Right cardiac atrium (tissue), 5 donors: ENCODE data around the gene GNG14. TPM values are rescaled to one million over a fixed set of nuclear protein-coding genes. Genes with fewer than 3 reads are reported as not detected.
"Not testable (repeated sequence)": the region's sequence is repeated elsewhere in the genome, so short reads cannot be mapped to it uniquely, and the experiment has no call there.

ENCODE experiments used
- ATAC-seq, 2 donors: fragments of 200-7000 bp; cut with Tn5 transposase; one replicate each; pipeline versions ENCODE4 v1.8.0 to v1.9.1; 2020; ENCODE audit warnings: moderate library complexity in 2 of 2, mild to moderate bottlenecking in 1 of 2
- DNase-seq, 3 donors: peaks; one replicate each; pipeline ENCODE4 v3.0.0-alpha.2; 2020
- H3K27ac ChIP-seq: one replicate; pipeline ENCODE4 v1.5.1; 2013; ENCODE audit warnings: mild to moderate bottlenecking, low read length, control low read depth, moderate library complexity
- H3K27me3 ChIP-seq: one replicate; pipeline ENCODE4 v1.6.1; 2013; ENCODE audit not compliant: control insufficient read depth, insufficient read depth
- H3K4me1 ChIP-seq: one replicate; pipeline ENCODE4 v1.6.1; 2013; ENCODE audit warnings: low read length; ENCODE audit not compliant: control insufficient read depth, insufficient read depth
- H3K4me3 ChIP-seq: one replicate; pipeline ENCODE4 v1.5.1; 2013; ENCODE audit warnings: low read length, control low read depth
- H3K9me3 ChIP-seq: one replicate; pipeline ENCODE4 v1.6.1; 2013; ENCODE audit warnings: low read length; ENCODE audit not compliant: control insufficient read depth
- WGBS: extraction: QIAGEN DNeasy Blood & Tissue Kit; methylation state at CpG from one replicate; pipeline ENCODE4 v1.1.7; 2013; 5-methylcytosine and 5-hydroxymethylcytosine counted together
- intact Hi-C, 4 donors: fragments of 100-400 bp; cut with DNase I; formaldehyde crosslinking; loops; one replicate each; pipeline versions ENCODE4 v1.11.0 to v1.14.0; 2022 to 2023
- long read RNA-seq, 4 donors: library from polyadenylated mRNA; unstranded; transcript quantifications; one replicate each; pipeline ENCODE4 v2.0.0, GENCODE V29; 2020 to 2021
- polyA plus RNA-seq: library from polyadenylated mRNA; stranded (reverse); fragments of 200-250 nt; gene quantifications from one replicate; pipeline ENCODE4 v1.2.3, GENCODE V29; 2013
- total RNA-seq, 4 donors: library from RNA; stranded (reverse); fragmentation: NEBNext Ultra II Directional; extraction: Animal tissue kit (Norgen Biotek cat#: 25700); gene quantifications; one replicate each; pipeline ENCODE4 v1.2.1, GENCODE V29; 2021
- donor health status: healthy with polysubstance abuse.
- donor health status: DM: no; HTN: yes; CAD: no.
- donor health status: DM: no; HTN: no; CAD: no.
- donor health status: DM: no; HTN: yes; CAD: no; lungs with severe emphysema.
- donor health status: DM: yes; HTN: yes; CAD: no.

The GNG14 gene
- total RNA-seq (not detected), polyA plus RNA-seq (not detected)
- long read RNA-seq, donor 1, result 0 reads
- long read RNA-seq, donor 2, result 0 reads
- long read RNA-seq, donor 3, result 0 reads
- long read RNA-seq, donor 4, result 0 reads

- H3K27me3 ChIP-seq, result no peaks in the 10 kb centered on the region
- H3K9me3 ChIP-seq, result no peaks in the 10 kb centered on the region
- H3K4me1 ChIP-seq, result no peaks in the 10 kb centered on the region
- DNase-seq (no peak), ATAC-seq (no peak)
- 85% methylated on average over 9 of the region's 9 CpGs for WGBS
- H3K27ac ChIP-seq, result no peak within 1 kb of the TSS
- H3K4me3 ChIP-seq, result no peak within 1 kb of the TSS
- intact Hi-C loops, result no loop called here
These were observed at the start of gene GNG14 for GRCh38 chr19:12687496-12688196. GNG14 (plus strand) TSS chr19:12687998; CDS start chr19:12688049, 51 bp downstream.

GRCh38 chr19:12638611-12639182 is 49.1 kb upstream of the GNG14 start:
- intact Hi-C loops, result no loop called here
- peaks cover 3% of the 10 kb centered on the region for H3K4me1 ChIP-seq
- no peak overlapping the region for H3K27ac ChIP-seq
- H3K27me3 ChIP-seq, result no peaks in the 10 kb centered on the region
- no peak for DNase-seq
- no peak for ATAC-seq
- WGBS, result 95% methylated on average over 22 of the region's 22 CpGs
- no peak overlapping the region for H3K4me3 ChIP-seq
- H3K9me3 ChIP-seq, result no peaks in the 10 kb centered on the region

GRCh38 chr19:12639901-12640613 is 47.7 kb upstream of the GNG14 start:
- intact Hi-C loops, result no loop called here
- H3K27ac ChIP-seq, result no peak overlapping the region

GRCh38 chr19:12641456-12641855 is 46.3 kb upstream of the GNG14 start:
- H3K4me3 ChIP-seq, result no peak overlapping the region
- H3K4me1 ChIP-seq, result peaks cover 3% of the 10 kb centered on the region
- no peak for ATAC-seq
- no peaks in the 10 kb centered on the region for H3K9me3 ChIP-seq
- 66% methylated on average over 13 of the region's 13 CpGs for WGBS
- no peaks in the 10 kb centered on the region for H3K27me3 ChIP-seq
- DNase-seq, result no peak
- intact Hi-C loops, result no loop called here
- no peak overlapping the region for H3K27ac ChIP-seq

More at GRCh38 chr19:12639901-12640613, 47.7 kb upstream of the GNG14 start:
- Histone ChIP-seq H3K4me3 (peak overlapping the region; percentile 24), H3K9me3 (no peaks in the 10 kb centered on the region), H3K27me3 (no peaks in the 10 kb centered on the region), H3K4me1 (peaks cover 3% of the 10 kb centered on the region)
- WGBS, result 9% methylated on average over 39 of the region's 39 CpGs
- DNase-seq (peak; percentile 88 to 93 (median 92)), ATAC-seq (peak; percentile 89 to 90)

GRCh38 chr19:12642506-12642905 is 45.3 kb upstream of the GNG14 start:
- intact Hi-C loops, result no loop called here
- Histone ChIP-seq H3K27me3 (no peaks in the 10 kb centered on the region), H3K9me3 (no peaks in the 10 kb centered on the region), H3K4me3 (no peak overlapping the region), H3K27ac (no peak overlapping the region), H3K4me1 (peaks cover 3% of the 10 kb centered on the region)
- no peak for ATAC-seq
- 92% methylated on average over 26 of the region's 26 CpGs for WGBS
- DNase-seq, result no peak

GRCh38 chr19:12643716-12644115 is 44.1 kb upstream of the GNG14 start:
- WGBS, result 96% methylated on average over 14 of the region's 14 CpGs
- H3K27ac ChIP-seq, DNase-seq, H3K27me3 ChIP-seq, intact Hi-C loops, H3K4me1 ChIP-seq, H3K4me3 ChIP-seq, H3K9me3 ChIP-seq, ATAC-seq: not testable (repeated sequence)

- WGBS, result 83% methylated on average over 10 of the region's 10 CpGs
- H3K4me3 ChIP-seq, result no peak overlapping the region
- peaks cover 4% of the 10 kb centered on the region for H3K4me1 ChIP-seq
- no peaks in the 10 kb centered on the region for H3K9me3 ChIP-seq
- H3K27me3 ChIP-seq, result no peaks in the 10 kb centered on the region
- no peak for ATAC-seq
- intact Hi-C loops, result no loop called here
- H3K27ac ChIP-seq, result no peak overlapping the region
- no peak for DNase-seq
These were observed 41.2 kb upstream of the GNG14 start for GRCh38 chr19:12646551-12646950.

- 81% methylated on average over 8 of the region's 8 CpGs for WGBS
- intact Hi-C loops, result no loop called here
- Histone ChIP-seq H3K27me3 (no peaks in the 10 kb centered on the region), H3K4me3 (no peak overlapping the region), H3K27ac (no peak overlapping the region), H3K4me1 (peaks cover 4% of the 10 kb centered on the region), H3K9me3 (no peaks in the 10 kb centered on the region)
- ATAC-seq, result no peak
- DNase-seq, result no peak
These were observed 40.8 kb upstream of the GNG14 start for GRCh38 chr19:12647047-12647446.

GRCh38 chr19:12647490-12648071 is 40.2 kb upstream of the GNG14 start:
- peak; percentile 78 to 89 (median 83) for DNase-seq
- no peaks in the 10 kb centered on the region for H3K9me3 ChIP-seq

GRCh38 chr19:12648088-12648487 is 39.7 kb upstream of the GNG14 start:
- peaks cover 4% of the 10 kb centered on the region for H3K4me1 ChIP-seq
- DNase-seq (peak in 1 of 3 donors; percentile 68), ATAC-seq (peak; percentile 49 to 60)
- H3K27ac ChIP-seq, result no peak overlapping the region
- H3K4me3 ChIP-seq, result peak overlapping the region; percentile 36
- 11% methylated on average over 29 of the region's 29 CpGs for WGBS
- H3K9me3 ChIP-seq, result no peaks in the 10 kb centered on the region
- H3K27me3 ChIP-seq, result no peaks in the 10 kb centered on the region
- intact Hi-C loops, result no loop called here

More at GRCh38 chr19:12647490-12648071, 40.2 kb upstream of the GNG14 start:
- H3K4me1 ChIP-seq, result peaks cover 4% of the 10 kb centered on the region
- H3K27ac ChIP-seq, result no peak overlapping the region
- H3K27me3 ChIP-seq, result no peaks in the 10 kb centered on the region
- H3K4me3 ChIP-seq, result peak overlapping the region; percentile 36
- WGBS, result 12% methylated on average over 31 of the region's 31 CpGs
- intact Hi-C loops, result no loop called here
- peak; percentile 87 to 95 for ATAC-seq

GRCh38 chr19:12649941-12650340 is 37.9 kb upstream of the GNG14 start:
- H3K9me3 ChIP-seq, result no peaks in the 10 kb centered on the region
- peaks cover 4% of the 10 kb centered on the region for H3K4me1 ChIP-seq
- intact Hi-C loops, result no loop called here
- no peak for ATAC-seq
- 96% methylated on average over 10 of the region's 10 CpGs for WGBS
- H3K27ac ChIP-seq, result no peak overlapping the region
- H3K27me3 ChIP-seq, result no peaks in the 10 kb centered on the region
- no peak for DNase-seq
- H3K4me3 ChIP-seq, result no peak overlapping the region
